Effector CD4-positive, alpha-beta T cell (primary cell): ENCODE results near the gene CPLANE2.
"Not testable (repeated sequence)": the region's sequence is repeated elsewhere in the genome, so short reads cannot be mapped to it uniquely, and the experiment has no call there.

ENCODE experiments used
- DNase-seq: peaks from one replicate; pipeline ENCODE4 v3.0.0-alpha.2; 2020

The CPLANE2 gene

GRCh38 chr1:16229976-16230740 lies 6.8 kb downstream of the CPLANE2 start:
- DNase-seq: no peak

GRCh38 chr1:16226490-16227179 lies 10.3 kb downstream of the CPLANE2 start:
- DNase-seq: no peak

GRCh38 chr1:16226129-16226489 lies 10.9 kb downstream of the CPLANE2 start:
- DNase-seq: no peak

GRCh38 chr1:16224472-16224871 lies 12.5 kb downstream of the CPLANE2 start:
- no peak for DNase-seq

GRCh38 chr1:16222716-16223115 lies 14.3 kb downstream of the CPLANE2 start:
- DNase-seq: not testable (repeated sequence)

- no peak for DNase-seq
Observed at GRCh38 chr1:16221499-16221898, 15.5 kb downstream of the CPLANE2 start.

GRCh38 chr1:16219968-16220500 lies 16.9 kb downstream of the CPLANE2 start:
- no peak for DNase-seq

GRCh38 chr1:16218674-16219071 lies 18.3 kb downstream of the CPLANE2 start:
- no peak for DNase-seq

GRCh38 chr1:16218014-16218673 lies 18.8 kb downstream of the CPLANE2 start:
- no peak for DNase-seq

GRCh38 chr1:16217061-16217785 lies 19.8 kb downstream of the CPLANE2 start:
- peak; percentile 88 for DNase-seq

GRCh38 chr1:16215882-16216753 lies 20.9 kb downstream of the CPLANE2 start:
- DNase-seq: peak; percentile 48

GRCh38 chr1:16215240-16215639 lies 21.7 kb downstream of the CPLANE2 start:
- DNase-seq: not testable (repeated sequence)

- DNase-seq: not testable (repeated sequence)
Observed at GRCh38 chr1:16213544-16213943, 23.4 kb downstream of the CPLANE2 start.

GRCh38 chr1:16213013-16213412 lies 24.0 kb downstream of the CPLANE2 start:
- no peak for DNase-seq

- no peak for DNase-seq
Observed at GRCh38 chr1:16212251-16212961, 24.6 kb downstream of the CPLANE2 start, which contains the start of gene ARHGEF19. Gene ARHGEF19, minus strand, starts transcription at chr1:16212652. Its CDS starts 3,598 bp downstream, at chr1:16209054.

- DNase-seq: no peak
Observed at GRCh38 chr1:16211824-16212223, 25.2 kb downstream of the CPLANE2 start.

GRCh38 chr1:16210581-16210980 lies 26.4 kb downstream of the CPLANE2 start:
- no peak for DNase-seq

- DNase-seq: no peak
Observed at GRCh38 chr1:16209847-16210407, 27.1 kb downstream of the CPLANE2 start.

- DNase-seq: no peak
Observed at GRCh38 chr1:16209132-16209846, 27.7 kb downstream of the CPLANE2 start.
